Neutrophil (primary cell): Measurements from ENCODE around the gene OR2T35.

ENCODE experiments used
- H3K27ac ChIP-seq: fragments of 200-600 bp; sonication (generic); 2 replicates; pipeline ENCODE4 v1.5.1; 2016; ENCODE audit warnings: mild to moderate bottlenecking, moderate library complexity
- H3K27me3 ChIP-seq: fragments of 200-600 bp; sonication (generic); 2 replicates; pipeline ENCODE4 v1.6.0; 2016; ENCODE audit warnings: mild to moderate bottlenecking
- H3K36me3 ChIP-seq: fragments of 200-600 bp; sonication (generic); 2 replicates; pipeline ENCODE4 v1.5.1; 2017
- H3K4me1 ChIP-seq, 2 experiments: fragments of 200-600 bp in 1 of 2; sonication (generic) in 1 of 2; 1 replicate in 1 of 2; 2 replicates in 1 of 2; pipeline versions ENCODE4 v1.5.1 to v1.6.1; 2013 to 2016; ENCODE audit warnings: low read depth in 1 of 2, low read length in 1 of 2, mild to moderate bottlenecking in 1 of 2, moderate library complexity in 1 of 2; ENCODE audit not compliant: control insufficient read depth in 1 of 2, insufficient read depth in 1 of 2
- H3K4me3 ChIP-seq, 2 experiments: fragments of 200-600 bp in 1 of 2; sonication (generic) in 1 of 2; 1 replicate in 1 of 2; 2 replicates in 1 of 2; pipeline ENCODE4 v1.5.1; 2013 to 2016; ENCODE audit warnings: low read depth in 1 of 2, low read length in 1 of 2, mild to moderate bottlenecking in 1 of 2, moderate library complexity in 1 of 2
- H3K9me3 ChIP-seq: fragments of 200-600 bp; sonication (generic); 2 replicates; pipeline ENCODE4 v1.5.1; 2016
- TF ChIP-seq, protein P1 (sequence below): fragments of 200-600 bp; sonication (generic); IDR thresholded peaks from 2 replicates; pipeline ENCODE4 v1.5.1; 2016; ENCODE audit warnings: antibody characterized with exemption

Gene OR2T35

DNA sequence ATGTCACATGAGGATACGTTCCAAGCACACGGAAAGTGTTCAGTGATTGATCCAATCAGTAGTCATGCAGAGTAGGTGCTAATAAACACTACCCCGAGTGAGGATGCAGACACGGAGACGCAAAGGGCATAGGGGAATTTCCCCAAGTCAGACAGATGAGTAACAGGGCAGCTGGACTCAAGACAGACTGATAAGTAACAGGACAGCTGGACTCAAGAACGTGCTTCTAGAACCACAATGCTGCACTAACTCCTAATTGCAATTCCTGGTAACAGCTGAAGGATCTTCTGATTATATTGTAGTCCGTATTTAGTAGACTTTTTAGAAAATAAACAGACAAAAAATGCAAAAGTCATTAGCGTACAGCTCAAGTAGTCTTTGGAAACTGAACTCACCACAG is 45.7 kb downstream of the OR2T35 start:
- Histone ChIP-seq H3K27me3 (no peaks in the 10 kb centered on the region), H3K36me3 (no peaks in the 10 kb centered on the region), H3K4me3 (no peak overlapping the region), H3K4me1 (no peaks in the 10 kb centered on the region), H3K9me3 (no peaks in the 10 kb centered on the region), H3K27ac (no peak overlapping the region)
- TF ChIP-seq, protein P1, sequence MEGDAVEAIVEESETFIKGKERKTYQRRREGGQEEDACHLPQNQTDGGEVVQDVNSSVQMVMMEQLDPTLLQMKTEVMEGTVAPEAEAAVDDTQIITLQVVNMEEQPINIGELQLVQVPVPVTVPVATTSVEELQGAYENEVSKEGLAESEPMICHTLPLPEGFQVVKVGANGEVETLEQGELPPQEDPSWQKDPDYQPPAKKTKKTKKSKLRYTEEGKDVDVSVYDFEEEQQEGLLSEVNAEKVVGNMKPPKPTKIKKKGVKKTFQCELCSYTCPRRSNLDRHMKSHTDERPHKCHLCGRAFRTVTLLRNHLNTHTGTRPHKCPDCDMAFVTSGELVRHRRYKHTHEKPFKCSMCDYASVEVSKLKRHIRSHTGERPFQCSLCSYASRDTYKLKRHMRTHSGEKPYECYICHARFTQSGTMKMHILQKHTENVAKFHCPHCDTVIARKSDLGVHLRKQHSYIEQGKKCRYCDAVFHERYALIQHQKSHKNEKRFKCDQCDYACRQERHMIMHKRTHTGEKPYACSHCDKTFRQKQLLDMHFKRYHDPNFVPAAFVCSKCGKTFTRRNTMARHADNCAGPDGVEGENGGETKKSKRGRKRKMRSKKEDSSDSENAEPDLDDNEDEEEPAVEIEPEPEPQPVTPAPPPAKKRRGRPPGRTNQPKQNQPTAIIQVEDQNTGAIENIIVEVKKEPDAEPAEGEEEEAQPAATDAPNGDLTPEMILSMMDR, result no peak

DNA sequence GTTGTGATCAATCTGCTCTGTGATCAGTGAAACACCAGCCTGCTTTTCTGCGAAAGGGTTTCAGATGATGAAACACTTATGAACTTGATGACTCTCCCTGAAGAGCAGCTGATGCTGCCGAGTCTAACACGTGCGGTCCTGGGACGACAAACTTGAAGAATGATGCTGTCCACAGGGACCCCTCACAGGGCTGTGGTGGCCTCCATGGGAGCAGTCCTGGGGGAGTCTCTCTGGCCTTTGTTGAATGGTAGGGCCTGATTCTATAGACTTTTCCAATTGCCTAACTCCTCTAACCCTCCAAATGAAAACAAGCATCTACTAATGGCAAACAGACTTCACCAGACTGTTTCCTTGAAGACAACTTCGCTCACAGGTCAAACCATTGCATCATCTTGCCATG is 47.5 kb downstream of the OR2T35 start, which contains the start of gene OR2T10:
TSS of gene OR2T10 (minus strand) at position 112 of the 400 bp plus-strand sequence. CDS start 3,932 bp downstream, outside the sequence.
- TF ChIP-seq, protein P1, result no peak
- Histone ChIP-seq H3K27me3 (no peaks in the 10 kb centered on the region), H3K9me3 (no peaks in the 10 kb centered on the region), H3K4me1 (no peaks in the 10 kb centered on the region), H3K27ac (no peak within 1 kb of the TSS), H3K36me3 (no peaks in the 10 kb centered on the region), H3K4me3 (no peak within 1 kb of the TSS)

DNA sequence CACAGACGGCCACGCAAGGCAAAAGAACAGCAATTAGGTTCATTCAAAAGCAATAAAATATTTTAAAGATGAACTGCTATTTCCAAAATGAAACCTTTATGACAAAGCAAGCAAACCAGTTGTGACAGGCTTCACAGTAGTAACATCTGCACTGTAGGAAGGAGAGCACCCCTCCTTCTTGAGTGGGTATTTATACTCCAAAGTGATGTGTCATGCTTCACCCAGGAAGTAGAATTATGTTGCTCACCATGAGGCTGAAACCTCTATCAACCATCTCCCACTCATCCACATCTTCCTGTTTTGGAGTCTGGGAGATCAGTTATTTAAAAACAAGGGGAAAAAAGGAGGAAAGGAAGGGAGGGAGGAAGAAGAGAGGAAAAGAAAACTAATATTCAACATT is 48.5 kb downstream of the OR2T35 start:
- H3K36me3 ChIP-seq, result no peaks in the 10 kb centered on the region
- no peaks in the 10 kb centered on the region for H3K9me3 ChIP-seq
- H3K4me3 ChIP-seq, result no peak overlapping the region
- TF ChIP-seq, protein P1, result no peak
- no peak overlapping the region for H3K27ac ChIP-seq
- H3K4me1 ChIP-seq, result no peaks in the 10 kb centered on the region
- no peaks in the 10 kb centered on the region for H3K27me3 ChIP-seq

DNA sequence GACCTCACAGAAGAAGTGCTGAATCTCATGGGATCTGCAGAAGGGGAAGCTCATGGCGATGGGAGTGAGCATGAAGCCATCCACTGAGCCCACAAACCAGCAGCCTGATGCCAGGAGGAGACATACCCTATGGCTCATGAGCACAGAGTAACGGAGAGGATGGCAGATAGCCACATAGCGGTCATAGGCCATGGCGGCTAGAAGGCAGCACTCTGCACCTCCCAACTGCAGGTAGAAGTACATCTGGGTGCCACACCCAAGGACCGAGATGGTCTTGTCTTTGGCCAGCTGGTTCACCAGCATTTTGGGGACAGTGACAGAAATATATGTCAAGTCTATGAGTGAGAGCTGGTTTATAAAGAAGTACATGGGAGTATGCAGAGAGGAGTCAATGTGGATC is 51.9 kb downstream of the OR2T35 start:
- no peaks in the 10 kb centered on the region for H3K27me3 ChIP-seq
- TF ChIP-seq, protein P1, result no peak
- no peaks in the 10 kb centered on the region for H3K4me1 ChIP-seq
- H3K9me3 ChIP-seq, result no peaks in the 10 kb centered on the region
- H3K4me3 ChIP-seq, result no peak overlapping the region
- no peaks in the 10 kb centered on the region for H3K36me3 ChIP-seq
- H3K27ac ChIP-seq, result no peak overlapping the region

DNA sequence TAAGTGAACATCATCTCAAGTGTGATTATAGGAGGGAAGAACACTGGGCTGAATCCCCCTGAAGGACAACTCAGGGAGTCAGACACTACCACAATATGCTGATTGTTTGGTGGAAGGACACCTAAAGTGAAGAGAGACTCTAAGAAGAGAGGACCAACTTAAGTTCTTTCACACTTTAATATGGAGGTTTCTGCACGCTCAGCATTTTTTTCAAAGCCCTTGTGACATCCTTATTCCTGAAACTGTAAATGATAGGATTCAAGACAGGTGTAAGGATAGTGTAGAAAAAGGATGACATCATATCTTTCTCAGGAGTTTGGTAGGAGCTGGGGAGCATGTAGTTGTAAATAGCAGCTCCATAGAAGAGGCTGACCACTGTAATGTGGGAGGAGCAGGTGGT is 52.4 kb downstream of the OR2T35 start:
- Histone ChIP-seq H3K4me1 (no peaks in the 10 kb centered on the region), H3K36me3 (no peaks in the 10 kb centered on the region), H3K9me3 (no peaks in the 10 kb centered on the region), H3K27me3 (no peaks in the 10 kb centered on the region), H3K27ac (no peak overlapping the region), H3K4me3 (no peak overlapping the region)
- TF ChIP-seq, protein P1, result no peak

DNA sequence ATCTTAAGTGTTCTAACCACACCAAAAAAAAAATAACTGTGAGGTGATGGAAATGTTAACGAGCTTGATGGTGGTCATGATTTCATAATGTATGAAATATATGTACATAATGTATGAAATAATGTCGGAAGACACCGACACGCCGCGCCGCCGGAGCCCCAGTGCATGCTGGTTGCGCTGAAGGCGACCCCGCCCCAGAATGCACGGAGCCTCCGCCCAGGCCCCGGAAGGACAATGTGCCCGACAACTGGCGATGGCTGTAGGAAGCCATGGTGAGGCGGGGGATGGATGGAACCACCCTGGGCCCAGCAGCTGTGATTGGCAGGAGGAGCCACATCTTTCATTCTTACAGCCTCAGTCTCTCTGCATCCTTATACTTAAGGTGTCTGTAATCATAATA is 55.0 kb downstream of the OR2T35 start:
- Histone ChIP-seq H3K4me1 (no peaks in the 10 kb centered on the region), H3K36me3 (no peaks in the 10 kb centered on the region), H3K4me3 (no peak overlapping the region), H3K27me3 (no peaks in the 10 kb centered on the region), H3K27ac (no peak overlapping the region), H3K9me3 (no peaks in the 10 kb centered on the region)
- TF ChIP-seq, protein P1, result no peak
